GM12865 (cell line): ENCODE data around the gene PCIF1.

Experiments used
- DNase-seq: peaks from one replicate; pipeline ENCODE4 v3.0.0; 2010; ENCODE audit warnings: low read depth
- H3K4me3 ChIP-seq: 2 replicates; pipeline ENCODE4 v1.5.1; 2011; ENCODE audit warnings: mild to moderate bottlenecking, low read depth, low read length, control low read depth
- TF ChIP-seq, protein P1 (sequence below): IDR thresholded peaks from 2 replicates; pipeline ENCODE4 v1.5.1; 2011; ENCODE audit warnings: low read length, control low read depth, low read depth, inconsistent platforms; ENCODE audit not compliant: insufficient read depth; ENCODE audit errors: missing control alignments

PCIF1 gene

DNA sequence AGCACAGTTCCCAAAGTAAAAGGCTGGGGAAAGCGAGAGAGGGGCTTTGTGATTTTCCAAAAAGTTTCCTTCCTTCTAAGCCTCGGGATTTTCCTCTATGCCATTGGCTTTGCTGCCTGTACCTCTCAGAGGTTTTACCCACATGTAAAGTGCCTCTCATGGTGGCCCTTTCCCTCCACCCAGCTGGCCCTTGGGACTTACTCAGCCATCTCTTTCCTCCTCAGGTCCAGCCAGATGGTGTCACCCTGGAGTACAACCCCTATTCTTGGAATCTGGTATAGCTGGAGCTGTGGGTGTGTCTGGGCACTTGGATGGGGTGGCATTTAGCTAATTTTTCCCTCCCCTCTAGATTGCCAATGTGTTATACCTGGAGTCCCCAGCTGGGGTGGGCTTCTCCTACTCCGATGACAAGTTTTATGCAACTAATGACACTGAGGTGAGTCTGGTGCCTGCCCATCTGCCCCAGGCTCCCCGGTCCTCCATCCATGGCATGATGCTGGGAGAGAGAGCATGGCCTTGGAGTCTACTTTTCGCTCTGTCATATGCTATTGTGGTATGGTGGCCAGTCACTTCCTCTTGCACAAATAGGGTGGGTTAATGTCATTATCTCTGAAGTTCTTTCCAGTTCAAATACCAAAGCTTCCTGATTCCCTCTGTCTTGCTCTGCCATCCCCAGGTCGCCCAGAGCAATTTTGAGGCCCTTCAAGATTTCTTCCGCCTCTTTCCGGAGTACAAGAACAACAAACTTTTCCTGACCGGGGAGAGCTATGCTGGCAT, 42.2 kb upstream of the PCIF1 start:
- TF ChIP-seq, protein P1, sequence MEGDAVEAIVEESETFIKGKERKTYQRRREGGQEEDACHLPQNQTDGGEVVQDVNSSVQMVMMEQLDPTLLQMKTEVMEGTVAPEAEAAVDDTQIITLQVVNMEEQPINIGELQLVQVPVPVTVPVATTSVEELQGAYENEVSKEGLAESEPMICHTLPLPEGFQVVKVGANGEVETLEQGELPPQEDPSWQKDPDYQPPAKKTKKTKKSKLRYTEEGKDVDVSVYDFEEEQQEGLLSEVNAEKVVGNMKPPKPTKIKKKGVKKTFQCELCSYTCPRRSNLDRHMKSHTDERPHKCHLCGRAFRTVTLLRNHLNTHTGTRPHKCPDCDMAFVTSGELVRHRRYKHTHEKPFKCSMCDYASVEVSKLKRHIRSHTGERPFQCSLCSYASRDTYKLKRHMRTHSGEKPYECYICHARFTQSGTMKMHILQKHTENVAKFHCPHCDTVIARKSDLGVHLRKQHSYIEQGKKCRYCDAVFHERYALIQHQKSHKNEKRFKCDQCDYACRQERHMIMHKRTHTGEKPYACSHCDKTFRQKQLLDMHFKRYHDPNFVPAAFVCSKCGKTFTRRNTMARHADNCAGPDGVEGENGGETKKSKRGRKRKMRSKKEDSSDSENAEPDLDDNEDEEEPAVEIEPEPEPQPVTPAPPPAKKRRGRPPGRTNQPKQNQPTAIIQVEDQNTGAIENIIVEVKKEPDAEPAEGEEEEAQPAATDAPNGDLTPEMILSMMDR = no peak
- DNase-seq = no peak
- peak overlapping the region; percentile 95 for H3K4me3 ChIP-seq

DNA sequence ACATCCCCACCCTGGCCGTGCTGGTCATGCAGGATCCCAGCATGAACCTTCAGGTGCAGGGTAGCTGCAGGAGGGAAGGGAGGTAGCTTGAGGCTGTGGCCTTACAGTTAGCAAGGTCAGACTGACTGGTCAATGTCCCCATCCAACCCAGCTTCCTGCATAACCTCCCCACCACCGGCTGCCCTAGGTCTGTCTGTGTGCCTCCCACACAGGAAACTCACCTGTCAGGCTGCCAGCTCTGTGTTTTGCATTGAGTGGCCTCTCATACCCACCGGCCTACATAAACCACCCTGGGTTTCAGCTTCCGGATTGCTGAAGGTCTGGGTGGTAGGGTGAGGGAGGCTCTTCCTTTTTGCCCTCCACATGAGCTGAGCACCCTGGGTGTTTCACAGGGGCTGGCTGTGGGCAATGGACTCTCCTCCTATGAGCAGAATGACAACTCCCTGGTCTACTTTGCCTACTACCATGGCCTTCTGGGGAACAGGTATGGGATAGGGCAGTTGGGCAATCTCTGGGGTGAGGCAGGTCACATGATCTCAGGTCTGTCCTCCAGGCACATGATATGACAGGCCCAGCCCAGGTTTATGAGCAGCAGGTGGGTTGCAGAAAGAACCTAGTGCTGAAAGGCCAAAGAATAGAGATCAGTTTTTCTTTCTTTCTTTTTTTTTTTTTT, 41.5 kb upstream of the PCIF1 start:
- DNase-seq = peak; percentile 44
- no peak overlapping the region for H3K4me3 ChIP-seq
- TF ChIP-seq, protein P1 = no peak

DNA sequence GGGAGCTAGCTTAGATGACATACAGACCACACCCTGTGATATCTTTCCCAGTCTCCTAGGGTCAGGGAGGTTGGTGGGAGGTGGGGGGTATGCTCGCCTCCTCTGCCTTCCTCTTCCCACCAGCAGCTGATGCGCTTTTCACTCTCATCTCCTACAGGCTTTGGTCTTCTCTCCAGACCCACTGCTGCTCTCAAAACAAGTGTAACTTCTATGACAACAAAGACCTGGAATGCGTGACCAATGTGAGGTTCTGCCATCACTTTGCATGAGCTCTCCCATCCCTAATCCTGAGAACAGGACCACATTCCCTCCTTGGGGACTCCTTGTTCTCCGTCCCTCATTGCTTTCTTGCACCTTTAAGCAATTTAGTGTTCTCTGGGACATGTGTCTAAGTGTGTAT, 40.7 kb upstream of the PCIF1 start:
- H3K4me3 ChIP-seq = no peak overlapping the region
- no peak for DNase-seq
- TF ChIP-seq, protein P1 = no peak

DNA sequence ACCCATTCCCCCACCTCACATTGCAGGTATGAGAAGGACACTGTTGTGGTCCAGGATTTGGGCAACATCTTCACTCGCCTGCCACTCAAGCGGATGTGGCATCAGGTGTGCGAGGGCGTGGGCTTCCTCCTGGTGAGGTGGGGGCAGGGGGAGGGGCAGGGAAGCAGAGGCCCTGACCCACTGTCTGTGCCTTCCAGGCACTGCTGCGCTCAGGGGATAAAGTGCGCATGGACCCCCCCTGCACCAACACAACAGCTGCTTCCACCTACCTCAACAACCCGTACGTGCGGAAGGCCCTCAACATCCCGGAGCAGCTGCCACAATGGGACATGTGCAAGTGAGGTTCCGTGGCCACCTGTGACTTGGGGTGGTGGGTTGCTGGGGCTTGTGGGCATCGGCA, 39.7 kb upstream of the PCIF1 start:
- no peak for DNase-seq
- TF ChIP-seq, protein P1 = no peak
- no peak overlapping the region for H3K4me3 ChIP-seq

DNA sequence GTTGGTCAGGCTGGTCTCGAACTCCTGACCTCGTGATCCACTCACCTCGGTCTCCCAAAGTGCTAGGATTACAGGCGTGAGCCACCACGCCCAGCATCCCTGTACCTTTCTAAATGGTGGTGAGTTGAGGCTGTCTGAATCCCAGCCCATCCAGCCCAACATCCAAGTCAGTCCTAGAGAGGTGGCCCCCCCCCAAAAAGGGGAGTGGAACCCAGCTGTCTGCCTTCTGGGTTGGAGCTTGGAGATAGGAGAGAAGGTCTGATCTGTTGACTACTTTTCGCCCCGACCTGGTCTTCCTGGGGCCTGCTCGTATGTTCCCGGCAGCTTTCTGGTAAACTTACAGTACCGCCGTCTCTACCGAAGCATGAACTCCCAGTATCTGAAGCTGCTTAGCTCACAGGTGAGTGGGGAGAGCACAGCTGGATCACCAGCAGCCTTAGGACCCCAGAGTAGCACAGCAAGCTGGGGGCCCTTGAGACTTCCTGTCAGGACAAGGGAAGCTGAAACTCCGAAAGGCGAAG, 37.8 kb upstream of the PCIF1 start:
- no peak overlapping the region for H3K4me3 ChIP-seq
- DNase-seq = no peak
- TF ChIP-seq, protein P1 = no peak

DNA sequence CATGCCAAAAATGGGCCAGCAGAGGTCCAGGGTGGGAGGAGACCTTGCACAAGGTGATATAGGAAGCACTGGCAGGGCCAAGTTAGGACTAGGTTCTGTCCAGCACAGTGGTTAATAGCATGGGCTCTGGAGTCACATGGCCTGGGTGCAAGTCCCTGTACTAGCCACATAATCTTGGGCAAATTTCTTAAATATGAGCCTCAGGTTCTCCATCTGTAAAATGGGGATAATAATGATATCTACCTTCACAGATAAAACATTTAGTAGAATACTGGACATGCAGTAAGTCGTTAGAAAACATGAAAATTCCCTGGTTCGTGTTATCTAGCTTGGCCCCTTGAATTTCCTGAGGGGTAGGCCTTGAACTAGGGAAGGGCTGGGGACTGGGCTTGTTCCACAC, 37.2 kb upstream of the PCIF1 start:
- TF ChIP-seq, protein P1 = no peak
- H3K4me3 ChIP-seq = no peak overlapping the region
- DNase-seq = no peak
